ENCODE results near the gene USP3. TPM values are rescaled to one million over a fixed set of nuclear protein-coding genes. Genes with fewer than 3 reads are reported as not detected.

The USP3 gene
- total and polyA plus RNA-seq, 9 of the 15 experiments (the other 6 are each of a cell fraction or from before 2014, with no cell fraction given): 17.3 to 54.3 (median 34.8) TPM

DNA sequence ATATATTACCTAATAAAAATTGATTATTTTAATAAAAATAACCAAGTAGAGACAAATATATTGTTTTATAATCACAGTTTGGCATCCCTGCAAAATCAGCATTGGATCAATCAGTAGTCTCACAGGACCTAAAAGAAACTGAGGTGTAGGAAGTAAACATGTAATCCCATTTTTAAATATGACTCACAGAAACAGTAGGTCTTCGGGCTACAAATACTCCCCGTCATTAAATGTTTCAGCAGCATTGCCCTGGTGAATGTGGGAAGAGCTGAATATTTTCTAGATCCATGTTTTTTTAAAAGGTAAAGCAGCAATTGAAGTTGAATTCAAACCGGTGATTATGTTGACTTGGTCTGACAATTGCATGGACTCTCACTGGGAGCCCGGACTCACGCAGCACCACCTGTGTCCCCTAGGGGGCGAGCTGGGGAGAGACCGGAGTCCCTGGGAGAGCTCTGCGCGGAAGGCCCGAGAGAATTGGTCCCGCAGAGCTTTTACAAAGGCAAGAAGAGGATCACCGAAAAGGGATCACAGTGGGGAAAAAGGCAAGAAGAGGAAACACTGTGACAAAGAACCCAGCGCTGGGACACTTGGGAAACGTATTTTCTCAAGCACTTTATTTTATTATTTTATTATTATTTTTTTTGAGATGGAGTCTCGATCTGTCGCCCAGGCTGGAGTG, 17.2 kb upstream of the USP3 start (continued):
- TF ChIP-seq, protein P1, sequence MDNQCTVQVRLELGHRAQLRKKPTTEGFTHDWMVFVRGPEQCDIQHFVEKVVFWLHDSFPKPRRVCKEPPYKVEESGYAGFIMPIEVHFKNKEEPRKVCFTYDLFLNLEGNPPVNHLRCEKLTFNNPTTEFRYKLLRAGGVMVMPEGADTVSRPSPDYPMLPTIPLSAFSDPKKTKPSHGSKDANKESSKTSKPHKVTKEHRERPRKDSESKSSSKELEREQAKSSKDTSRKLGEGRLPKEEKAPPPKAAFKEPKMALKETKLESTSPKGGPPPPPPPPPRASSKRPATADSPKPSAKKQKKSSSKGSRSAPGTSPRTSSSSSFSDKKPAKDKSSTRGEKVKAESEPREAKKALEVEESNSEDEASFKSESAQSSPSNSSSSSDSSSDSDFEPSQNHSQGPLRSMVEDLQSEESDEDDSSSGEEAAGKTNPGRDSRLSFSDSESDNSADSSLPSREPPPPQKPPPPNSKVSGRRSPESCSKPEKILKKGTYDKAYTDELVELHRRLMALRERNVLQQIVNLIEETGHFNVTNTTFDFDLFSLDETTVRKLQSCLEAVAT (IDR thresholded peaks at IDR 0.05): peak in 1 of 2 experiments; percentile 85; a peak in 1 of 4 replicates
- TF ChIP-seq FOXK1 (CRISPR knock-in tag; IDR thresholded peaks at IDR 0.05; ENCODE audit: borderline replicate concordance): no peak
- TF ChIP-seq ILF3 (IDR thresholded peaks at IDR 0.05; ENCODE audit: borderline replicate concordance): no peak
- no peak for TF ChIP-seq TRIM25 (IDR thresholded peaks at IDR 0.05; ENCODE audit: borderline replicate concordance)
- TF ChIP-seq PREB (CRISPR knock-in tag; IDR thresholded peaks at IDR 0.05): no peak
- no peak for TF ChIP-seq SETDB1 (IDR thresholded peaks at IDR 0.05; ENCODE audit: low read length)
- no peak for TF ChIP-seq SRSF1 (IDR thresholded peaks at IDR 0.05; ENCODE audit: low read depth, low read length)
- no peak for TF ChIP-seq HDAC6 (IDR thresholded peaks at IDR 0.05; ENCODE audit: low read depth, low read length)
- no peak for TF ChIP-seq ZNF224 (CRISPR knock-in tag; IDR thresholded peaks at IDR 0.05)
- TF ChIP-seq ZBTB5 (IDR thresholded peaks at IDR 0.05): no peak
- TF ChIP-seq ZMIZ1 (IDR thresholded peaks at IDR 0.05; ENCODE audit: low read depth in 2 of 2, low read length in 2 of 2): peak in 1 of 2 experiments; percentile 32; a peak in 1 of 4 replicates
- no peak for TF ChIP-seq NCOA6 (IDR thresholded peaks at IDR 0.05)
- peak; percentile 7; the same call in 1 of the 2 replicates for TF ChIP-seq ZNF589 (CRISPR knock-in tag; IDR thresholded peaks at IDR 0.05; ENCODE audit: low read depth)
- no peak for TF ChIP-seq E2F6 (IDR thresholded peaks at IDR 0.05; ENCODE audit: borderline replicate concordance in 1 of 2, extremely low read depth in 1 of 2, insufficient read depth in 1 of 2, insufficient read length in 1 of 2, low read depth in 1 of 2, low read length in 1 of 2, poor library complexity in 1 of 2, severe bottlenecking in 1 of 2)
- no peak for TF ChIP-seq MTA2 (IDR thresholded peaks at IDR 0.05; ENCODE audit: low read depth)

Measured in K562 (cell line).